Tibial nerve (tissue), 4 donors: ENCODE results near the gene KCNJ8. TPM values are rescaled to one million over a fixed set of nuclear protein-coding genes. Genes with fewer than 3 reads are reported as not detected.

Source experiments
- DNase-seq, 2 donors: peaks; one replicate each; pipeline ENCODE4 v3.0.0-alpha.2; 2019; ENCODE audit warnings: low spot score in 2 of 2
- H3K27ac ChIP-seq, 4 donors: fragments of 200-600 bp; sonication (generic) in 3 of 4; one replicate each; pipeline ENCODE4 v1.5.1; 2017 to 2019; ENCODE audit warnings: mild to moderate bottlenecking in 1 of 4
- H3K27me3 ChIP-seq, 2 donors: fragments of 200-600 bp; sonication (generic) in 1 of 2; one replicate each; pipeline versions ENCODE4 v1.5.1 to v1.6.0; 2017 to 2019
- H3K36me3 ChIP-seq, 3 donors: fragments of 200-600 bp; sonication (generic); one replicate each; pipeline ENCODE4 v1.5.1; 2018 to 2019
- H3K4me1 ChIP-seq, 4 donors: fragments of 200-600 bp; sonication (generic) in 3 of 4; one replicate each; pipeline ENCODE4 v1.5.1; 2017 to 2019
- H3K4me3 ChIP-seq, 4 donors: fragments of 200-600 bp; sonication (generic) in 3 of 4; one replicate each; pipeline ENCODE4 v1.5.1; 2017 to 2019; ENCODE audit warnings: mild to moderate bottlenecking in 1 of 4, moderate library complexity in 1 of 4
- H3K9me3 ChIP-seq, 4 donors: fragments of 200-600 bp; sonication (generic) in 3 of 4; one replicate each; pipeline ENCODE4 v1.5.1; 2017 to 2019
- EP300 ChIP-seq, 2 donors: sonication (generic); formaldehyde crosslinking; IDR thresholded peaks; one replicate each; pipeline ENCODE4 v1.6.1; 2017; ENCODE audit warnings: antibody characterized with exemption in 2 of 2, mild to moderate bottlenecking in 1 of 2
- POLR2A ChIP-seq, 2 donors: fragments of 450-650 bp; IDR thresholded peaks; one replicate each; pipeline ENCODE4 v1.6.1; 2017; ENCODE audit warnings: antibody characterized with exemption in 2 of 2, mild to moderate bottlenecking in 2 of 2, moderate library complexity in 2 of 2
- WGBS, 2 donors: methylation state at CpG; one replicate each; pipeline ENCODE4 v1.1.5; 2018; 5-methylcytosine and 5-hydroxymethylcytosine counted together
- total RNA-seq, 4 donors: library from RNA; depleted of rRNA; stranded (reverse); fragments of >200 nt; gene quantifications; one replicate each; pipeline ENCODE4 v1.1.0, GENCODE V29; 2016
- TF ChIP-seq, protein P1 (sequence below), 5 experiments: fragments of 200-600 bp in 3 of 5; fragments of 450-650 bp in 2 of 5; sonication (generic) in 3 of 5; IDR thresholded peaks; one replicate each; pipeline ENCODE4 v1.5.1; 2016 to 2019; ENCODE audit warnings: antibody characterized with exemption in 5 of 5, mild to moderate bottlenecking in 3 of 5, moderate library complexity in 2 of 5

KCNJ8 gene
- total RNA-seq, 4 donors from 2014 or later: 7.4 to 19.5 (median 12.9) TPM

GRCh38 chr12:21766403-21766802 is 8.1 kb downstream of the KCNJ8 start:
- Histone ChIP-seq H3K4me3 (no peak overlapping the region), H3K36me3 (no peaks in the 10 kb centered on the region), H3K4me1 (no peaks in the 10 kb centered on the region), H3K9me3 (no peaks in the 10 kb centered on the region), H3K27ac (no peak overlapping the region), H3K27me3 (no peaks in the 10 kb centered on the region)
- WGBS, 2 donors: 80 to 82% methylated on average over 2 of the region's 2 CpGs
- TF ChIP-seq EP300 (IDR thresholded peaks at IDR 0.05): no peak
- no peak for TF ChIP-seq POLR2A (IDR thresholded peaks at IDR 0.05)
- TF ChIP-seq, protein P1, sequence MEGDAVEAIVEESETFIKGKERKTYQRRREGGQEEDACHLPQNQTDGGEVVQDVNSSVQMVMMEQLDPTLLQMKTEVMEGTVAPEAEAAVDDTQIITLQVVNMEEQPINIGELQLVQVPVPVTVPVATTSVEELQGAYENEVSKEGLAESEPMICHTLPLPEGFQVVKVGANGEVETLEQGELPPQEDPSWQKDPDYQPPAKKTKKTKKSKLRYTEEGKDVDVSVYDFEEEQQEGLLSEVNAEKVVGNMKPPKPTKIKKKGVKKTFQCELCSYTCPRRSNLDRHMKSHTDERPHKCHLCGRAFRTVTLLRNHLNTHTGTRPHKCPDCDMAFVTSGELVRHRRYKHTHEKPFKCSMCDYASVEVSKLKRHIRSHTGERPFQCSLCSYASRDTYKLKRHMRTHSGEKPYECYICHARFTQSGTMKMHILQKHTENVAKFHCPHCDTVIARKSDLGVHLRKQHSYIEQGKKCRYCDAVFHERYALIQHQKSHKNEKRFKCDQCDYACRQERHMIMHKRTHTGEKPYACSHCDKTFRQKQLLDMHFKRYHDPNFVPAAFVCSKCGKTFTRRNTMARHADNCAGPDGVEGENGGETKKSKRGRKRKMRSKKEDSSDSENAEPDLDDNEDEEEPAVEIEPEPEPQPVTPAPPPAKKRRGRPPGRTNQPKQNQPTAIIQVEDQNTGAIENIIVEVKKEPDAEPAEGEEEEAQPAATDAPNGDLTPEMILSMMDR (IDR thresholded peaks at IDR 0.05): no peak
- no peak for DNase-seq

DNA sequence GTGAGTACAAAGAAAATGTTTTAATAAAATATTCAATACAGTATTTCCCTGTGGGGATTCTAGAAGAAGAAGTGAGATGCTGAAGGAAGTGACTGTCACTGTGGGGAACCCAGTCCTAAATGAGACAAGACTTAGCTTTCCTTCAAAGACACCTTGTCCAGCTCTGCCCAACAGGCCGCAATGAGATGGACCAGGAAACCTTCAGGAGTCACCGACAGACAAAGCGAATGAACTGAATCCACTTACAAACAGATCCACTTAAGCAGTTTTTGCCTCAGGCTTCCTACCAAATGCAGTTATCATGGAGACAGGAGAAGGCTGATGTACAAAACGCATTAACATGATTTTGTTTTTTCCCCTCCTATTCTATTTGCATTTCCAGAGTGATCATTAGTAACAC is 9.6 kb downstream of the KCNJ8 start:
- no peak overlapping the region for H3K27ac ChIP-seq
- WGBS, 2 donors: 91 to 93% methylated on average over 4 of the region's 4 CpGs
- no peak for DNase-seq
- no peaks in the 10 kb centered on the region for H3K27me3 ChIP-seq
- H3K9me3 ChIP-seq: no peaks in the 10 kb centered on the region
- H3K36me3 ChIP-seq: no peaks in the 10 kb centered on the region
- no peaks in the 10 kb centered on the region for H3K4me1 ChIP-seq
- TF ChIP-seq EP300 (IDR thresholded peaks at IDR 0.05): no peak
- TF ChIP-seq POLR2A (IDR thresholded peaks at IDR 0.05): no peak
- TF ChIP-seq, protein P1 (IDR thresholded peaks at IDR 0.05): no peak
- no peak overlapping the region for H3K4me3 ChIP-seq

DNA sequence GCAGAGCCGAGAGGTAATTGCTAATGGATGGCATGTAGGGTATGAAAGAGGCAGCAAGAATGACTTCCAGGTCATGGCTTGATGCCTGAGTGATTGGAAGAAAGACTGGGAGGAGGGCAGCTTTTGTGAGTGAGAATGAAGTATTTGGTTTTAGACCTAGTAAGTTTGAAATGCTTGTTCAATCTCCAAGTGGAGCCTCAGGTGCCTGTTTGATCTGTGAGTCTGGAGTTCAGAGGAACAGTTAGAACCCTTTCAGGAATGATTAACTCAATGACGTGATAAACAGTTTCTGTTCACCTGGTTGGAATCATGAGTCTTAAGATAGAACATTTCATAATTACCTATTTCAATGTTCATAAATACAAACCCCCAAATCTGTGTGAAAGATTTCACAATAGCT is 10.4 kb downstream of the KCNJ8 start:
- no peaks in the 10 kb centered on the region for H3K9me3 ChIP-seq
- H3K27me3 ChIP-seq: no peaks in the 10 kb centered on the region
- H3K27ac ChIP-seq: no peak overlapping the region
- no peak for TF ChIP-seq EP300 (IDR thresholded peaks at IDR 0.05)
- TF ChIP-seq POLR2A (IDR thresholded peaks at IDR 0.05): no peak
- TF ChIP-seq, protein P1 (IDR thresholded peaks at IDR 0.05): no peak
- no peaks in the 10 kb centered on the region for H3K4me1 ChIP-seq
- H3K36me3 ChIP-seq: no peaks in the 10 kb centered on the region
- whole genome bisulfite sequencing, 2 donors: 81 to 90% methylated on average over 2 of the region's 2 CpGs
- DNase-seq: no peak
- H3K4me3 ChIP-seq: no peak overlapping the region

DNA sequence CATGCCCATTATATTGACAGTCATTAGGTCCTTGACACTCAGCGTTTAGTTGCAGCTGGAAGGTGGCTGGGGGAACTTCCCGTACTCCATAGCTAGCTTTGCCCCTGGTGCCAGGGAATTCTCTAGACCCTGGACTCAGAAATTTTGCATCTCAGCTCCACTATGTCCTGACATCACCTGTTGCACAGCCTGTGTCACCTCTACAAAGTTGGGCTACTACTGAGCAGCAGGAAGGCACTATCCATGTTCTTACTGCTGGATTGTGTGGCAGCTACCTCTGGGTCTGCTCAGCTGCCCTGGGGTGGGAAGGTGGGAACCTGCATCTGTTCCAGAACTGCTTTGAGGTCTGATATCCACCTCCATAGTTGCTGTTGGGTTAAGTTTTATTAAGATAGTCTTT is 11.0 kb downstream of the KCNJ8 start:
- 63 to 81% methylated on average over 2 of the region's 2 CpGs for WGBS, 2 donors
- no peak for DNase-seq
- Histone ChIP-seq H3K9me3 (no peaks in the 10 kb centered on the region), H3K27me3 (no peaks in the 10 kb centered on the region), H3K4me1 (no peaks in the 10 kb centered on the region), H3K36me3 (no peaks in the 10 kb centered on the region), H3K4me3 (no peak overlapping the region), H3K27ac (no peak overlapping the region)
- TF ChIP-seq, protein P1 (IDR thresholded peaks at IDR 0.05): no peak
- TF ChIP-seq EP300 (IDR thresholded peaks at IDR 0.05) (no peak), POLR2A (IDR thresholded peaks at IDR 0.05) (no peak)

GRCh38 chr12:21759737-21760136 is 14.8 kb downstream of the KCNJ8 start:
- 86 to 93% methylated on average over 5 of the region's 5 CpGs for WGBS, 2 donors

More at GRCh38 chr12:21759737-21760136, 14.8 kb downstream of the KCNJ8 start:
- no peak for DNase-seq
- TF ChIP-seq EP300 (IDR thresholded peaks at IDR 0.05): no peak
- TF ChIP-seq, protein P1 (IDR thresholded peaks at IDR 0.05): no peak
- no peak for TF ChIP-seq POLR2A (IDR thresholded peaks at IDR 0.05)
- Histone ChIP-seq H3K4me1 (no peaks in the 10 kb centered on the region), H3K4me3 (no peak overlapping the region), H3K27me3 (no peaks in the 10 kb centered on the region), H3K36me3 (no peaks in the 10 kb centered on the region), H3K9me3 (no peaks in the 10 kb centered on the region), H3K27ac (no peak overlapping the region)
